GM12878 (cell line): ENCODE measurements around the gene CLDN7. TPM values are rescaled to one million over a fixed set of nuclear protein-coding genes. Genes with fewer than 3 reads are reported as not detected.

ENCODE experiments used
- ATAC-seq: fragments of 200-7000 bp; cut with Tn5 transposase; 3 replicates; pipeline ENCODE4 v1.9.1; 2020; ENCODE audit warnings: mild to moderate bottlenecking, moderate library complexity
- BruUV-seq: library from RNA; stranded (reverse); fragments of 400-500 nt; replicated peaks from 2 replicates; lab custom pipeline; 2021; lab: Mats Ljungman, UMichigan
- CTCF ChIA-PET: fragments of 300-600 bp; sonication (Branson Sonifier 250); formaldehyde crosslinking; extraction: SDS; loops from one replicate; lab custom pipeline; 2021; ENCODE audit warnings: inconsistent platforms; lab: Yijun Ruan, JAX
- POLR2A ChIA-PET: fragments of 350-600 bp; formaldehyde crosslinking; extraction: SDS; loops from one replicate; lab custom pipeline; 2021; ENCODE audit warnings: inconsistent platforms; lab: Charles Lee
- RAD21 ChIA-PET: fragments of 300-600 bp; sonication (Branson Sonifier 250); formaldehyde crosslinking; loops from one replicate; lab custom pipeline; 2023; ENCODE audit warnings: antibody characterized with exemption; ENCODE audit not compliant: unreplicated experiment; lab: Charles Lee
- SMC1A ChIA-PET: fragments of 300-600 bp; sonication (Branson Sonifier 250); formaldehyde crosslinking; loops from one replicate; lab custom pipeline; 2023; ENCODE audit not compliant: unreplicated experiment, uncharacterized antibody; lab: Charles Lee
- DNase-seq: peaks from one replicate; pipeline ENCODE4 v3.0.0-alpha.2; 2011; ENCODE audit warnings: low read depth, low spot score
- FAIRE-seq: peaks from 3 replicates; lab custom pipeline; 2011; peaks lifted over from hg19 to GRCh38; lab: Jason Lieb, UNC
- H2AFZ ChIP-seq: 2 replicates; pipeline ENCODE4 v1.6.0; 2011; ENCODE audit warnings: low read depth, low read length, control low read depth; ENCODE audit not compliant: control insufficient read depth
- H3K27ac ChIP-seq: 2 replicates; pipeline ENCODE4 v1.5.1; 2011; ENCODE audit warnings: control low read depth; ENCODE audit not compliant: control insufficient read depth, insufficient read depth
- H3K27me3 ChIP-seq, 2 experiments: replicated peaks in 1 of 2; 2 replicates each; pipeline versions ENCODE4 v1.6.0 to v1.6.1; 2011; ENCODE audit warnings: low read length in 1 of 2; ENCODE audit not compliant: control insufficient read depth in 2 of 2, insufficient read depth in 2 of 2
- H3K36me3 ChIP-seq, 2 experiments: 2 replicates each; pipeline ENCODE4 v1.5.1; 2011; ENCODE audit warnings: low read length in 1 of 2; ENCODE audit not compliant: control insufficient read depth in 2 of 2, insufficient read depth in 2 of 2
- H3K4me1 ChIP-seq: 2 replicates; pipeline ENCODE4 v1.6.1; 2011; ENCODE audit warnings: mild to moderate bottlenecking, low read length, moderate library complexity, mixed read lengths; ENCODE audit not compliant: control insufficient read depth, insufficient read depth
- H3K4me2 ChIP-seq: 2 replicates; pipeline ENCODE4 v1.6.0; 2011; ENCODE audit warnings: control low read depth; ENCODE audit not compliant: control insufficient read depth, insufficient read depth
- H3K4me3 ChIP-seq: fragments of 200-600 bp; sonication (generic); 2 replicates; pipeline ENCODE4 v1.5.1; 2016
- H3K79me2 ChIP-seq: 2 replicates; pipeline ENCODE4 v1.6.0; 2011; ENCODE audit warnings: low read length; ENCODE audit not compliant: control insufficient read depth, insufficient read depth
- H3K9ac ChIP-seq: 2 replicates; pipeline ENCODE4 v1.8.0; 2011; ENCODE audit warnings: low read length, control low read depth, mixed read lengths; ENCODE audit not compliant: control insufficient read depth, insufficient read depth
- H3K9me3 ChIP-seq: replicated peaks from 3 replicates; pipeline ENCODE4 v1.5.1; 2011; ENCODE audit warnings: mild to moderate bottlenecking, low read length; ENCODE audit not compliant: control insufficient read depth, insufficient read depth
- H4K20me1 ChIP-seq: 2 replicates; pipeline ENCODE4 v1.6.0; 2011; ENCODE audit not compliant: control insufficient read depth, insufficient read depth
- BRCA1 ChIP-seq: IDR thresholded peaks from 2 replicates; pipeline ENCODE4 v1.6.1; 2011; ENCODE audit warnings: low read depth, low read length, improper control_type of control experiment
- CBFB ChIP-seq: IDR thresholded peaks from 2 replicates; pipeline ENCODE4 v1.6.1; 2016; ENCODE audit warnings: antibody characterized with exemption, low read depth
- CUX1 ChIP-seq: IDR thresholded peaks from 2 replicates; pipeline ENCODE4 v1.6.1; 2012; ENCODE audit warnings: improper control_type of control experiment, low read depth, low read length; ENCODE audit not compliant: insufficient replicate concordance
- HDGF ChIP-seq: fragments of 450-650 bp; IDR thresholded peaks from 2 replicates; pipeline ENCODE4 v1.6.1; 2016; ENCODE audit warnings: antibody characterized with exemption
- JUND ChIP-seq: IDR thresholded peaks from 2 replicates; pipeline ENCODE4 v1.6.1; 2012; ENCODE audit warnings: low read depth, mild to moderate bottlenecking, low read length, improper control_type of control experiment, moderate library complexity
- MYB ChIP-seq: fragments of 150-350 bp; IDR thresholded peaks from 2 replicates; pipeline ENCODE4 v1.6.1; 2014; ENCODE audit warnings: mild to moderate bottlenecking, low read depth, low read length, borderline replicate concordance
- NKRF ChIP-seq: fragments of 450-650 bp; conservative IDR thresholded peaks from 2 replicates; pipeline ENCODE4 v1.6.1; 2017; ENCODE audit warnings: mild to moderate bottlenecking, moderate library complexity
- PAX8 ChIP-seq: fragments of 450-650 bp; IDR thresholded peaks from 2 replicates; pipeline ENCODE4 v1.6.1; 2017; ENCODE audit warnings: mild to moderate bottlenecking, moderate library complexity
- SPI1 ChIP-seq: IDR thresholded peaks from 2 replicates; pipeline ENCODE4 v1.6.1; 2011; ENCODE audit warnings: low read depth, mild to moderate bottlenecking, low read length, moderate library complexity, borderline replicate concordance; ENCODE audit not compliant: insufficient read depth
- STAT1 ChIP-seq: fragments of 450-650 bp; conservative IDR thresholded peaks from 2 replicates; pipeline ENCODE4 v1.6.1; 2014; ENCODE audit warnings: antibody characterized with exemption, mild to moderate bottlenecking
- ZNF687 ChIP-seq: fragments of 450-650 bp; IDR thresholded peaks from 2 replicates; pipeline ENCODE4 v1.6.1; 2017; ENCODE audit warnings: mild to moderate bottlenecking, moderate library complexity
- ZZZ3 ChIP-seq: IDR thresholded peaks from 2 replicates; pipeline ENCODE4 v1.6.1; 2011; ENCODE audit warnings: low read depth; ENCODE audit not compliant: control insufficient read depth, insufficient read length
- whole genome bisulfite sequencing: methylation state at CpG from one replicate; pipeline ENCODE4 v1.1.6; 2016; ENCODE audit warnings: low lambda C conversion rate; ENCODE audit not compliant: insufficient replicate concordance, insufficient coverage; ENCODE audit errors: missing lambda C conversion rate; 5-methylcytosine and 5-hydroxymethylcytosine counted together
- in situ Hi-C: fragments of 300-500 bp; cut with MboI; formaldehyde crosslinking; loops from 9 replicates; pipeline ENCODE4 v1.14.3; 2018; ENCODE audit warnings: mixed read lengths
- intact Hi-C: fragments of 100-400 bp; cut with micrococcal nuclease; formaldehyde crosslinking; loops from one replicate; pipeline ENCODE4 v1.14.2; 2022; ENCODE audit not compliant: unreplicated experiment
- polyA plus RNA-seq, 11 experiments: library from polyadenylated mRNA; depleted of rRNA in 4 of 11; unstranded in 6 of 11; stranded (reverse) in 5 of 11; fragments of >200 nt; fragmentation: Nextera tagmentation in 4 of 11; fragmentation: Illumina TruSeq in 1 of 11; extraction: Ambion mirVana in 4 of 11; extraction: Trizol in 1 of 11; gene quantifications; 1 replicate in 1 of 11; 2 replicates in 10 of 11; pipeline versions ENCODE4 v1.2.1 to v1.2.3, GENCODE V29; 2011 to 2016; ENCODE audit warnings: inconsistent platforms in 2 of 11, missing spikeins in 2 of 11, low read depth in 1 of 11
- total RNA-seq, 4 experiments: library from RNA; depleted of rRNA in 3 of 4; stranded (reverse); fragments of >200 nt in 3 of 4; fragmentation: Illumina TruSeq in 1 of 4; extraction: Trizol in 1 of 4; gene quantifications; 2 replicates each; pipeline versions ENCODE4 v1.2.1 to v1.2.3, GENCODE V29; 2013 to 2021

The CLDN7 gene
- total and polyA plus RNA-seq, 10 of the 15 experiments (the other 5 are each of a cell fraction or from before 2014, with no cell fraction given), result 0.19 to 1.3 (median 0.36) TPM; not detected in 5

GRCh38 chr17:7283471-7284216 lies 21.4 kb upstream of the CLDN7 start:
- intact Hi-C loops, result no loop called here
- H3K4me1 ChIP-seq, result peaks cover 8% of the 10 kb centered on the region
- TF ChIP-seq PAX8, result no peak
- no peak for TF ChIP-seq STAT1
- TF ChIP-seq NKRF, result no peak
- TF ChIP-seq HDGF, result no peak
- TF ChIP-seq MYB, result no peak
- no peak for TF ChIP-seq BRCA1
- TF ChIP-seq ZNF687, result no peak
- no peak for TF ChIP-seq CUX1
- no peak for TF ChIP-seq ZZZ3
- TF ChIP-seq JUND, result no peak
- TF ChIP-seq SPI1, result no peak
- TF ChIP-seq CBFB, result no peak

More at GRCh38 chr17:7283471-7284216, 21.4 kb upstream of the CLDN7 start:
- ChIA-PET RAD21 (no interaction called here), CTCF (interaction anchor here (0.9 to 10.3 kb wide), 3 partner anchors 14 to 238 kb away, joined by 3 to 102 read pairs (median 6); no protein-coding TSS in a partner anchor), SMC1A (interaction anchor here (1.7 kb wide), 1 partner anchor 13 kb away, joined by 10 read pairs; no protein-coding TSS in a partner anchor), POLR2A (interaction anchor here (1.0 kb wide), 1 partner anchor 63 kb away, joined by 3 read pairs; no protein-coding TSS in a partner anchor)
- ATAC-seq (no peak), DNase-seq (no peak), FAIRE-seq (no peak)
- no peak overlapping the region for H3K4me2 ChIP-seq
- H3K36me3 ChIP-seq, result no peaks in the 10 kb centered on the region
- 47% methylated on average over 18 of the region's 18 CpGs for WGBS
- no peaks in the 10 kb centered on the region for H3K79me2 ChIP-seq
- no peak overlapping the region for H3K4me3 ChIP-seq
- no peak overlapping the region for H2AFZ ChIP-seq
- H4K20me1 ChIP-seq, result no peaks in the 10 kb centered on the region; the same call in none of the 2 replicates
- H3K27ac ChIP-seq, result no peak overlapping the region
- in situ Hi-C loops, result no loop called here
- peaks cover 0 to 1% of the 10 kb centered on the region in 2 experiments; a peak in 2 of 4 replicates for H3K27me3 ChIP-seq
- H3K9me3 ChIP-seq, result no peaks in the 10 kb centered on the region
- no peak overlapping the region for H3K9ac ChIP-seq
- BruUV-seq, result no TSS peak
